Loucy (cell line): ENCODE results near the gene FAM240A.

Experiments
- H2AFZ ChIP-seq: fragments of 200-600 bp; sonication (generic); 2 replicates; pipeline ENCODE4 v1.6.0; 2016; ENCODE audit warnings: antibody characterized with exemption, mild to moderate bottlenecking, low read length, moderate library complexity
- H3F3A ChIP-seq: fragments of 200-600 bp; 2 replicates; pipeline ENCODE4 v1.6.0; 2016; ENCODE audit warnings: antibody characterized with exemption, low read depth, mild to moderate bottlenecking
- H3K27me3 ChIP-seq: fragments of 200-600 bp; sonication (generic); 2 replicates; pipeline ENCODE4 v1.6.1; 2014; ENCODE audit warnings: low read length, mild to moderate bottlenecking; ENCODE audit not compliant: insufficient read depth, poor library complexity, severe bottlenecking
- H3K36me3 ChIP-seq: fragments of 200-600 bp; sonication (generic); 2 replicates; pipeline ENCODE4 v1.6.1; 2016; ENCODE audit warnings: low read length; ENCODE audit not compliant: insufficient read depth
- H3K4me1 ChIP-seq: fragments of 200-600 bp; sonication (generic); 2 replicates; pipeline ENCODE4 v1.5.1; 2014; ENCODE audit warnings: low read length, mild to moderate bottlenecking; ENCODE audit not compliant: insufficient read depth, poor library complexity, severe bottlenecking
- H3K4me2 ChIP-seq: fragments of 200-600 bp; sonication (generic); 2 replicates; pipeline ENCODE4 v1.6.0; 2014; ENCODE audit warnings: antibody characterized with exemption, low read length, low read depth, mild to moderate bottlenecking; ENCODE audit not compliant: poor library complexity, severe bottlenecking
- H3K4me3 ChIP-seq: fragments of 200-600 bp; sonication (generic); 2 replicates; pipeline ENCODE4 v1.5.1; 2014; ENCODE audit warnings: low read length, mild to moderate bottlenecking, mixed read lengths; ENCODE audit not compliant: poor library complexity, severe bottlenecking
- H3K79me2 ChIP-seq: fragments of 200-600 bp; sonication (generic); 2 replicates; pipeline ENCODE4 v1.6.1; 2014; ENCODE audit warnings: low read length; ENCODE audit not compliant: insufficient read depth
- H3K9ac ChIP-seq: fragments of 200-600 bp; sonication (generic); 2 replicates; pipeline ENCODE4 v1.6.0; 2014; ENCODE audit warnings: mild to moderate bottlenecking, low read depth, low read length, moderate library complexity; ENCODE audit not compliant: poor library complexity, severe bottlenecking
- H3K9me2 ChIP-seq: fragments of 200-600 bp; sonication (generic); replicated peaks from 2 replicates; pipeline ENCODE4 v1.6.1; 2016; ENCODE audit warnings: low read depth, low read length, mixed read lengths
- H3K9me3 ChIP-seq: fragments of 200-600 bp; sonication (generic); 2 replicates; pipeline ENCODE4 v1.6.1; 2014; ENCODE audit warnings: mild to moderate bottlenecking, antibody characterized with exemption, low read length, low read depth; ENCODE audit not compliant: insufficient read depth
- H4K20me1 ChIP-seq: fragments of 200-600 bp; sonication (generic); 2 replicates; pipeline ENCODE4 v1.6.0; 2014; ENCODE audit warnings: antibody characterized with exemption, low read length, mild to moderate bottlenecking; ENCODE audit not compliant: insufficient read depth, poor library complexity, severe bottlenecking
- CTCF ChIP-seq: fragments of 200-600 bp; sonication (generic); conservative IDR thresholded peaks from 2 replicates; pipeline ENCODE4 v1.5.1; 2014; ENCODE audit warnings: mild to moderate bottlenecking, antibody characterized with exemption, low read length
- EZH2phosphoT487 ChIP-seq: fragments of 200-600 bp; IDR thresholded peaks from 2 replicates; pipeline ENCODE4 v1.6.1; 2018; ENCODE audit warnings: antibody characterized with exemption, mild to moderate bottlenecking, moderate library complexity, borderline replicate concordance

FAM240A gene

GRCh38 chr3:46639221-46639620, 26.9 kb downstream of the FAM240A start:
- H3K9me2 ChIP-seq = no peaks in the 10 kb centered on the region
- no peak for TF ChIP-seq CTCF
- no peak for TF ChIP-seq EZH2phosphoT487

GRCh38 chr3:46640927-46641326, 28.6 kb downstream of the FAM240A start:
- H3K4me1 ChIP-seq = no peaks in the 10 kb centered on the region
- no peak overlapping the region for H2AFZ ChIP-seq
- H3K4me3 ChIP-seq = no peak overlapping the region
- H3K4me2 ChIP-seq = no peak overlapping the region
- no peaks in the 10 kb centered on the region for H3K9me2 ChIP-seq
- H3K79me2 ChIP-seq = no peaks in the 10 kb centered on the region
- H3K36me3 ChIP-seq = no peaks in the 10 kb centered on the region
- no peak for TF ChIP-seq CTCF
- TF ChIP-seq EZH2phosphoT487 = no peak
- H3K9me3 ChIP-seq = no peaks in the 10 kb centered on the region
- no peaks in the 10 kb centered on the region for H3F3A ChIP-seq
- H4K20me1 ChIP-seq = no peaks in the 10 kb centered on the region
- no peaks in the 10 kb centered on the region for H3K27me3 ChIP-seq
- H3K9ac ChIP-seq = no peak overlapping the region

More at GRCh38 chr3:46639221-46639620, 26.9 kb downstream of the FAM240A start:
- H3K4me2 ChIP-seq = no peak overlapping the region
- no peak overlapping the region for H2AFZ ChIP-seq
- H3K9me3 ChIP-seq = no peaks in the 10 kb centered on the region
- no peaks in the 10 kb centered on the region for H3K27me3 ChIP-seq
- no peaks in the 10 kb centered on the region for H3K79me2 ChIP-seq
- H3F3A ChIP-seq = no peaks in the 10 kb centered on the region
- H3K36me3 ChIP-seq = no peaks in the 10 kb centered on the region
- H4K20me1 ChIP-seq = no peaks in the 10 kb centered on the region
- no peaks in the 10 kb centered on the region for H3K4me1 ChIP-seq
- no peak overlapping the region for H3K9ac ChIP-seq
- H3K4me3 ChIP-seq = no peak overlapping the region

GRCh38 chr3:46642971-46643370, 30.6 kb downstream of the FAM240A start:
- Histone ChIP-seq H4K20me1 (no peaks in the 10 kb centered on the region), H3K4me3 (no peak overlapping the region), H3K4me1 (no peaks in the 10 kb centered on the region), H3K79me2 (no peaks in the 10 kb centered on the region), H3K9me2 (no peaks in the 10 kb centered on the region), H3F3A (no peaks in the 10 kb centered on the region), H2AFZ (no peak overlapping the region), H3K9me3 (no peaks in the 10 kb centered on the region), H3K4me2 (no peak overlapping the region), H3K36me3 (no peaks in the 10 kb centered on the region), H3K9ac (no peak overlapping the region), H3K27me3 (no peaks in the 10 kb centered on the region)
- TF ChIP-seq CTCF (no peak), EZH2phosphoT487 (no peak)
